Activated naive CD4-positive, alpha-beta T cell (primary cell): ENCODE results near the gene USP2.

ENCODE experiments used
- DNase-seq, 4 experiments: peaks; one replicate each; lab custom pipeline; 2025; lab: John Stamatoyannopoulos, UW

The USP2 gene

DNA sequence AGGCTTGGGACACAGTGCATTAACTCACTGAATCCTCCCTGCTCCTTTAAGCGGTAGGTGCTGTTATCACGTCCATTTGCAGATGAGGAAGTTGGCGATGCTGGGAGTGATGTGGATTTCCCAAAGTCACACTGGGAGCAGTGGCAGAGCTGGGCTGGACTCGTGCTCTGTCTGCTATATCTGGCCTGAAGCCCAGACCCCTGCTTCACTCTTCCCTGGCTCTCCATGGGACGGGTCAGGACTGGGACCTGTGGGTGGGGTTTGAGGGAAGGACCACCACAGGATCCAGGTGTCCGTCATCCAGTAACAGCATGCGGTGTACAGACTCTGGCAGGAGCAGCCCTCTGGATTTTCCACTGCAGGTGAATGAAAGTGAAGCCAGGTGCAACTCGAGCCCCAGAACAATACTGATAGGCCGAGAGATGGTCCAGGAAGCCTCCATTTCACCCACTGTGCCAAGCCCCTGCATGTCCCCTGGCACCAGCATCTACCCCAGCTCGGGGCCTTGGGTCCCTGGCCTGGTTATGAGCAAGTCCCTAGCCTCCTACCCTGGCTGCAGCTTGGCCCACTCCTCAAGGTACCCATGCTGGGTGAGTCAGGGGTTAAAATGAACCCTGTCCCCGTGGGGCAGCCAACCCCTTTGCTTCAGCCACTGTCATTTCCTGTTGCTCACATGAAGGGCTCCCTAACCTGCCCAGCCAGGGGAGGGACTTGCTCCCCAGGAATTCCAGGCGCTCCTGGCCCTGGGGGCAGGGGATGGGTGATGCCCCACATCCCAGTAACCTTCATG lies 4.2 kb downstream of the USP2 start:
- no peak for DNase-seq

DNA sequence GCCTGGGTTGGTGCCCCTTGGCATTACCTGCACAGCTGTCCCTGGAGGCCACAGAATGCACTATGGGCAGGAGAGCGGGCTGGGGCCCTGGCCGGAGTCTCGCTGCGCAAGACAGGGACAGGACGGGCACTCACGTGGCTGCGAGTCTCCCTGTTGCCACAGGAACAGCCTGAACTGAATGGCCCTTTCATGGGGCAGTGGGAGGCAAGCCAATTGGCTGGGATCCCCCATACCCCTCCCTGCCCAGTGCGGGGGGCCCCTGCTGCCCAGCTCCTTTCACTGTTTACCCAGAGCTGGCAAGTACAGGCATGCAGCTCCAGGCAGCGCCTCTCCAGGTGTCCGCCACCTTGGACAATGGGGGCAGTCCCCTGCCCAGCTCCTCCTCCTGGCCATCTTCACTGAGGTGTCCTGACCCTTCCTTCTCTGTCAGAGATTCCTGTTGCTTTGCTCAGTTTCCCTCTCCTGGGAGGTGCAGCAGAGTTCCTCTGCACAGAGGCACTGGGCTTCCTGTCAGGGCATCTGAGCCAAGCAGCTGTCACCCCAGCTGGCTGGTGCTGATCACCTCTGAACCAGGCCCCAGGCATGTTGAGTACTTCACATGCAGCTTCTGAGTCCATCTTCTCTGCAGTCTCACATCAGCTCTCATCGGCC lies 5.2 kb downstream of the USP2 start:
- no peak for DNase-seq

DNA sequence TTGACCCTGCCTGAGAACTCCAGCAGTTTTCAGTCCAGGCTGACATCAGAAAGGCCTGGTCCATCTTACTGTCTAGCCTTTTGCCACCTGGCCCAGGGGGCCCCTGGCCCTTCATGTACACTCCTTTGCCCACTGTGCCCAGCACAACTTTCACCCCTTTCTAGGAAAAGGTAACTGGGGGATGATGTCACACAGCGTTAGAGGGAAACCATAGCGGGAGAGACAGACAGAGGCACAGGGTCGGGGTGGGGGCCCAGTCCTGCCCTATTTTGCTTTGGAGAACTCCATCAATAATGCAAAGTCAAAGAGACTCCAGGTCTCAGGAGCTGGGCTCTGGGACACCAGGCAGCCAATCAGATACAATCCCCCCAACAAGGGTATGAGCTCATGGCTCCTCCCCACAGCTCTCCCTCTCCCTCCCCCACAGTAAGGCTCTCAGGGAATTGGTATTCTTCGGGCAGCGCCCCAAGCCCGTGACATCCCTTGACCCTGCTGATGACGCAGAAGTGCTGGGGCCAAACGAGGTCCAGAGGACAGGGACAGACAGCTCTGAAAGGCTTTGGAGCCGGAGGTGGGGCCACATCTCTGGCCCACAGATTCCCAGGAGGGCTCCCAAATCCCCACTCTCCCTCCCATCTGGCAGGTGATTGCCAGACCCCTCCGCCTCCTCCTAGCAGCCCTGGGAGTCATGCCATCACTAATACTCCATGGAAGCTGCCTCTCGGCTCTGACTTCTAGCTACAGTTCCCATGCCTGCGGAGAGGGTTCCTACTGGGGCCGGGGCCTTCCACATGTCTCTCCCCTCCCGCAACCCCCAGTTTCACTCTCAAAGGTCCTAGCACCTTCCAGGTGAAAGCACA lies 5.9 kb downstream of the USP2 start:
- no peak for DNase-seq

DNA sequence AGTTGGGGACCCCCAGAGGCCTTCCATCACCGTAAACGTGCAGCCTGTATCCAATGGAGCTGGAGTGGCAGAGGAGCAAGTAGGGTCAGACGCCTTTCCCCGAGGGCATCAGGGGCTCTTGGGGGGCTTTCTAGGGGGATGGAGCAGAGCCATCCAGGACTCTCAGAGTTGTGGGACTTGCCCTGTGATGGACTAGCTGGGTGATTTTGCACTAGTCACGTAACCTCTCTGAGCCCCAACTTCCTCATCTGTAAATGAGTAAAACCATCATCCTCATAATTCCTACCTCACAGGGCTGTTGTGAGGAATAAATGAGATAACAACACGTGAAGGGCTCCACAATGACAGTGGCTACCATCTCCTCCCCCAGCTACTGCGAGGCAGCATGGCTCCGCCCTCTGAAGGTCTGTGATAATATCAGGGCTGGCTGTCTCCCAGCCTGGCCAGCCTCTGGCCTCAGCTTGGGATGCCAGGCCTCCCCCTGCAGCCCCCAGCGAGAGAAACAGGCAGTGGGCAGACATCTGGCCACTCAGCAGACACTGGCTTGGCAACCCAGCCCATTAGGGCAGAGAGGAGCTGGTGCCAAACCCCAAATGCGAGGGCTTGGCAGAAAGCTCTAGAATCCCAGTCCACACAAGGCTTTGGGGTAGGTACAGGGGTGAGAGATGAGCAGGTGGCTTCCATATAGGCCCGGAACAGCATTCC lies 6.7 kb downstream of the USP2 start:
- DNase-seq, result no peak

DNA sequence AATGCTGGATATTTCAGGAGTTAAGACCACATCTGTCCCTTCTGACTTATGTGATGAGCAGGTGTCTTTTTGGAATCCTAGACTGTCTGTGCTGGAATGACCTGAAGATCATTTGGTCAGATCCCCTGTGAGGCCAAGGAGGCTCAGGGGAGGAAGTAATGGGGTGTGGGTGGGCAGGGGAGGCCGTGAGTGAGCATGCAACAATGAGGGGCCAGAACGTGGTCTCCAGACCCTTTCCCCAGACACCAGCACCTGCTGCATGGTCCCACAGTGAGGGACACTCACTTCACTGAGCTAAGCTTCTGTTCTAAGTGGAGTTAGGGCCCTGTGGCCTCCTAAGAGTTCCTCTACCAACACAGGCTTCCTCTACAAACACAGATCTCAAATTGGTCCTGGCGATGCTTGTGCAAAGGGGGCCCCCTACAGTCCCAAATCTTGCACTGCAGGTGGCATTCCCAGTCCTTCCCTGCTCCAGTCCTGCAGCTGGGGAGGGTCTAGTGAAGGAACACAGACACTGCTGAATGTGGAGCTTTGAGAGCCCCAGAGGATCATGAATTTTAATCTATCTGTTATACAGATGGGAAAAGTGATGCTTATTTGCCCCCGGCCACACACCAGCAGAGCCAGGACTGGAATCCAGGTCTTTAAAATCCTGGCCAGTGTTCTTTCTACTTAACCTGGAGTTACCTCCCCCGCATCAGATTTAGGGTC lies 7.4 kb downstream of the USP2 start:
- DNase-seq, result peak in 1 of 4 experiments; percentile 12

DNA sequence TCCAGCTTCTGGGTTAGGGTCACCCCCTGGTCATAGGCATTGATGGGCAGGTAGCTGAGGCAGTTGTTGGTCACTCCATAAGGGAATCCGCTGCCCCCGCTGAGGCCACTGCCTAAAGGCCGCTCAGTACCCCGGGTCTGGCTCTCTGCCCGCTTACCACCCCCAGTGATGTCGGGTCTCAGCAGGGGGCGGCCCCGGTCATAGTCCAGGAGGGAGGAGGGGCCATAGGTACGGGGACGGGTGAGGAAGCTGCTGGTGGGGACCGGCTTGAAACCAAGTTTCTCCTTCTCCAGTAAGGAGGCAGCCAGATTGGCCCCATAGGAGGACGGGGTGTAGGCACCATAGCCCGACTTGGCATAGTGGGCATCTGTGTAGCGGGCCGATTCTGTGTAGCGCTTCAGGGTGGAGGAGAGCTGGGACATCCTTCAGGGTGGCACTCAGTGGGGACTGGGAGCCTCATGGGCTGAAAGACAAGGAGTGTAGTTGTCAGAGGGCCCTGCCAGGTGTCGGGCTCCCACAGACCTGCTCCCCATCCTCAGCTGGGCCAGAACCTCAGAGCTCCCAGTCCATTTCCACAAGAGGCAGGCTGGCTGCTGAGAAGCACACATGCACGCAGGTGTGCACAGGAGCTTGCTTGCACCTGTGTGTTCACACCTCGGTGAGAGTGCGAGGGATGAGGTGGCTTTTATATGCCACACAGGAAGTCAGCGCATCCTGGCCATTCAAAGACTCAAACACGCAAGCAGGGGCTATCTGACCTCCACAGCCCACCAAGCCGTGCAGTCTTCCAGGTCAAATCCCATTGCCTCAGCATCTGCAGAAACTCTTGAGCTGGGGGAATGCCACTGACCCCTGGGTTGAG lies 8.2 kb downstream of the USP2 start:
- DNase-seq, result no peak

DNA sequence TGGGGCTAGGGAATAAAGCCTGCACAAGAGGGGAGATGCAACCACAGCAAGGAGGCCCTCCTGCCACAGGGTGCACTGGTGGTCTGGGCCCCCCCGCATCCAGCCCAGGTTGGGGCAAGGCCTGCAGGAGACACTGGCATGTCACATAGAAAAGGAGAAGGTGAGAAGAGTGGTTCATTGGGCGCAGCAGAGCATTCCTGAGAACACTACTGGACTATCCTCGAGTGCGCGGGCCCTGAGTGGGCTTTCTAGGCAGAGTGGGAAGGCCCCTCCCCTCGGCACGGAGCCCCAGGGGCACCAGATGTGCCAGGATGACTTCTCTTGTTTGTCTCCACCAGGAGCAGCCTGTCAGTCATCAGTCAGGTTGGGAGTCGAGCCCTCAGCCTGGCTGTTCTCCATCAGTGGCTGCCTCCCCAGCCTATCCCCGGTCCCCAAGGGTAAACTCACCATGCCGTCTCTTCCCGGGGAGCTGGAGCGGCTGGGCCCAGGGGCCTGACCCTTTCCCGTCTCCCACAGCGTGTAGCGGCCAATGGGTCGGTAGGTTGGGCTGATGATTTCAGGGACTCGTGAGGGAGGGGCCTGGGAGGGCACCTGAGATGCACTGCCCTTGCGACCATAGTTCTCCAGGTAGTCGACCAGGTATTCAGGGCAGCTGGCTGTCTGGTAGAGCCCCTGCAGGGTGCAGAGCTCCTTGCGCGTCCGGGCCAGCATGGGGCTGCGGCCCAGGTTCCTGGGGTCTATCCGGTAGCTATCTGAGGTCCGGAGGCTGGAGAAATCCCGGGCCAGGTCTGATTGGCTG lies 9.0 kb downstream of the USP2 start:
- DNase-seq, result no peak

- DNase-seq, result no peak
Measured at GRCh38 chr11:119371778-119372182, 9.7 kb downstream of the USP2 start.

DNA sequence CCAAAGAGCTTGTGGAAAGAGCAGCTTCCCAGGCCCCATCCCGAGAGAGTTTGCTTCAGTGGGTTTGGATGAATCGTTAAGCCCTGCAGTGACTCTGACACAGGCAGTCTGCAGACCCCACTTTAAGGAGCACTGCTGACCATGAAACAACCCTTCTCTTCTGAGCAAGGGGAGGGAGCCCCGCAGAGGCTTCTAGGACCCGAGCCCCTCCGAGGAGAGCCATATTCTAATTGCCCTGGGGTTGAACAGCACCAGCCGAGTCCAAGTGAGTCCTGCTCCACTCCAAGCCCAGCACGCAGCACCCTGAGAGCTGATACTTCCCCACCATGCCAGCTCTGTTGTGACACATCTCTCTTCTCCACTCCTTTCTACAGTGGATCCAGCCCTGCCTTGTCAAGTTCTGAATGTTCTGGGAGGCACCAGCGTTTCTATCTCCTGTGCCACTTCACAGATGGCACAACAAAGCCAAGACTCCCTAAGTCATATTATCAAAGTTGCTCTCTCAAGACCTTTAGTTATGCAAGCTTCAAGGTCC lies 10.4 kb downstream of the USP2 start:
- no peak for DNase-seq

- DNase-seq, result no peak
Measured at GRCh38 chr11:119370486-119371046, 10.9 kb downstream of the USP2 start.

- DNase-seq, result no peak
Measured at GRCh38 chr11:119369132-119369925, 12.2 kb downstream of the USP2 start.

- no peak for DNase-seq
Measured at GRCh38 chr11:119368121-119369034, 13.1 kb downstream of the USP2 start.

DNA sequence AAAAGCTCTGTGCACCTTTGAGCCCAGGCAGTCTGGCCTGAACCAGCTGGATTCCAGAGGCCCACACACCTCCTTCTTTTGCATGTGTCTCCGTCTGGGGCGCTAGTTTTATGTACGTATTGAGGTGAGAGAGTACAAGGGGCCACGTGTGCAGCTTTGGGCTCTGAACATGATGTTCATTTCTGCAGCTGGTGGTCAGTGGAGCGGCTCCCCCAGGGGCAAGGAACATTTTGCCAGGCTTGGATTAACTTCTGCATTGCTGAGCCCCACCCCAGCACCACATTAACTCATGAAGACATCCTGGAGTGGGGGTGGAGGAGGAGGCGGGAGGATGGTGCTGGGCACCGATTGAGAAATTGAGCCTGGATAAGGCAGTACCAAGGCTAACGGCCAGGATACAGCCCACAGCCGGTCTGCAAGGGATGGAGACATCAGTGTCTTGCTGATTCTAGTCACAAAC lies 13.8 kb downstream of the USP2 start:
- no peak for DNase-seq

GRCh38 chr11:119366690-119367620 lies 14.5 kb downstream of the USP2 start:
- DNase-seq, result no peak

GRCh38 chr11:119365071-119365591 lies 16.4 kb downstream of the USP2 start:
- no peak for DNase-seq
